HFFc6 (cell line): ENCODE results near the gene PLVAP. TPM values are rescaled to one million over a fixed set of nuclear protein-coding genes. Genes with fewer than 3 reads are reported as not detected.

ENCODE experiments used
- DNase-seq: peaks from one replicate; pipeline ENCODE4 v3.0.0-alpha.2; 2018
- H3K27ac Mint-ChIP-seq: 2 replicates; pipeline ENCODE4 v1.8.0; 2020; ENCODE audit warnings: mild to moderate bottlenecking, mixed read lengths
- H3K27me3 Mint-ChIP-seq: 2 replicates; pipeline ENCODE4 v1.8.0; 2021; ENCODE audit warnings: mild to moderate bottlenecking, moderate library complexity, mixed read lengths; ENCODE audit not compliant: insufficient read depth
- H3K36me3 Mint-ChIP-seq: 2 replicates; pipeline ENCODE4 v1.8.0; 2021; ENCODE audit warnings: low read depth, mixed read lengths
- H3K4me1 Mint-ChIP-seq: 2 replicates; pipeline ENCODE4 v1.8.0; 2020; ENCODE audit warnings: low read depth, mixed read lengths
- H3K4me3 Mint-ChIP-seq: 2 replicates; pipeline ENCODE4 v1.8.0; 2020; ENCODE audit warnings: mild to moderate bottlenecking, moderate library complexity, mixed read lengths
- H3K9me3 Mint-ChIP-seq: 2 replicates; pipeline ENCODE4 v1.8.0; 2020; ENCODE audit warnings: mild to moderate bottlenecking, mixed read lengths
- CTCF ChIP-seq: fragments of 200-600 bp; sonication (generic); IDR thresholded peaks from 2 replicates; pipeline ENCODE4 v1.5.0; 2021; ENCODE audit warnings: antibody characterized with exemption, mild to moderate bottlenecking
- total RNA-seq, 6 experiments: library from RNA; stranded (reverse); fragmentation: NEBNext Ultra II Directional; extraction: Animal tissue kit (Norgen Biotek cat#: 25700); gene quantifications; 2 replicates in 1 of 6; 3 replicates in 5 of 6; pipeline ENCODE4 v1.2.3, GENCODE V29; 2021

PLVAP gene
- total RNA-seq, 6 experiments from 2014 or later, result not detected

GRCh38 chr19:17307876-17308377 is 69.2 kb downstream of the PLVAP start:
- Mint-ChIP-seq H3K27ac (no peak overlapping the region), H3K27me3 (no peaks in the 10 kb centered on the region; the same call in 1 of the 2 replicates), H3K9me3 (no peaks in the 10 kb centered on the region), H3K36me3 (peaks cover 11% of the 10 kb centered on the region), H3K4me1 (peaks cover 57% of the 10 kb centered on the region), H3K4me3 (peak overlapping the region; percentile 4; the same call in 1 of the 2 replicates)
- TF ChIP-seq CTCF, result no peak
- DNase-seq, result no peak

- no peaks in the 10 kb centered on the region; the same call in none of the 2 replicates for H3K27me3 Mint-ChIP-seq
- peak overlapping the region; percentile 92 for H3K4me3 Mint-ChIP-seq
- H3K36me3 Mint-ChIP-seq, result peaks cover 12% of the 10 kb centered on the region
- peak overlapping the region; percentile 77 for H3K27ac Mint-ChIP-seq
- H3K4me1 Mint-ChIP-seq, result peaks cover 52% of the 10 kb centered on the region
- DNase-seq, result no peak
- H3K9me3 Mint-ChIP-seq, result no peaks in the 10 kb centered on the region
- no peak for TF ChIP-seq CTCF
Measured at GRCh38 chr19:17306285-17306714, 70.8 kb downstream of the PLVAP start.

- Mint-ChIP-seq H3K27ac (peak within 1 kb of the TSS; percentile 77), H3K27me3 (no peaks in the 10 kb centered on the region; the same call in none of the 2 replicates), H3K4me3 (peak within 1 kb of the TSS; percentile 92), H3K4me1 (peaks cover 48% of the 10 kb centered on the region), H3K9me3 (no peaks in the 10 kb centered on the region), H3K36me3 (peaks cover 12% of the 10 kb centered on the region)
- DNase-seq, result peak; percentile 99
- peak; percentile 85 for TF ChIP-seq CTCF
Measured at GRCh38 chr19:17305517-17306284, 71.4 kb downstream of the PLVAP start, which contains the start of gene MRPL34. MRPL34 (plus strand) TSS chr19:17305872; CDS start chr19:17305893, 21 bp downstream.

GRCh38 chr19:17305216-17305516 is 72.0 kb downstream of the PLVAP start:
- Mint-ChIP-seq H3K36me3 (peaks cover 10% of the 10 kb centered on the region), H3K4me3 (peak overlapping the region; percentile 92), H3K27ac (peak overlapping the region; percentile 53), H3K4me1 (peaks cover 43% of the 10 kb centered on the region), H3K9me3 (no peaks in the 10 kb centered on the region), H3K27me3 (no peaks in the 10 kb centered on the region; the same call in none of the 2 replicates)
- TF ChIP-seq CTCF, result no peak
- no peak for DNase-seq

- H3K27ac Mint-ChIP-seq, result peak overlapping the region; percentile 53
- H3K4me3 Mint-ChIP-seq, result peak overlapping the region; percentile 92
- TF ChIP-seq CTCF, result no peak
Measured at GRCh38 chr19:17304386-17305215, 72.5 kb downstream of the PLVAP start.

More at GRCh38 chr19:17304386-17305215, 72.5 kb downstream of the PLVAP start:
- Mint-ChIP-seq H3K4me1 (peaks cover 41% of the 10 kb centered on the region), H3K27me3 (no peaks in the 10 kb centered on the region; the same call in none of the 2 replicates), H3K9me3 (no peaks in the 10 kb centered on the region), H3K36me3 (peaks cover 7% of the 10 kb centered on the region; the same call in 1 of the 2 replicates)
- DNase-seq, result no peak
